Stimulated activated CD4-positive, alpha-beta T cell treated with anti-CD3 and anti-CD28 coated beads, Interleukin-2, amount 100 ng/mL, for 4 hours (primary cell): ENCODE data around the gene OR7G3.

Source experiments
- DNase-seq: peaks from one replicate; pipeline ENCODE4 v3.0.0-alpha.2; 2020; ENCODE audit warnings: low read depth

OR7G3 gene

DNA sequence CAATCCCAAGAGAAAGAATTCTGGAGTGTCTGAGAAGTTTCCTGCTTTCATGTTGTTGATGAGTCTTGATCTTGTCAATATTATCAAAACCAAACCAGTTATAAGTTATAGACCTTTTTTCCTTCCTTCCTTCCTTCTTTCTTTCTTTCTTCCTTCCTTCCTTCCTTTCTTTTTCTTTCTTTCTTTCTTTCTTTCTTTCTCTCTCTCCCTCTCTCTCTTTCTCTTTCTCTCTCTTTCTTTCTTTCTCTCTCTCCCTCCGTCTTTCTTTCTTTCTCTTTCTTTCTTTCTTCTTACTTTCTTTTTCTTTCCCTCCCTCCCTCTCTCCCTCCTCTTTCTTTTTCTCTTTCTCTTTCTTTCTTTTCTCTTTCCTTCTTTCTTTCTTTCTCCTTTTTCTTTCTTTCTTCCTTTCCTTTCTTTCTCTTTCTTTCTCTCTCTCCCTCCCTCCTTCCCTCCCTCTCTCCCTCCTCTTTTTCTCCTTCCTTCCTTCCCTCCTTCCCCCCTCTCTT is at the start of gene OR7G3:
OR7G3 (minus strand) TSS at position 51 of the 506 bp plus-strand sequence; CDS start at position 51, 0 bp downstream.
- DNase-seq = no peak

- no peak for DNase-seq
These were observed 48.6 kb upstream of the OR7G3 start for GRCh38 chr19:9175326-9175725.

DNA sequence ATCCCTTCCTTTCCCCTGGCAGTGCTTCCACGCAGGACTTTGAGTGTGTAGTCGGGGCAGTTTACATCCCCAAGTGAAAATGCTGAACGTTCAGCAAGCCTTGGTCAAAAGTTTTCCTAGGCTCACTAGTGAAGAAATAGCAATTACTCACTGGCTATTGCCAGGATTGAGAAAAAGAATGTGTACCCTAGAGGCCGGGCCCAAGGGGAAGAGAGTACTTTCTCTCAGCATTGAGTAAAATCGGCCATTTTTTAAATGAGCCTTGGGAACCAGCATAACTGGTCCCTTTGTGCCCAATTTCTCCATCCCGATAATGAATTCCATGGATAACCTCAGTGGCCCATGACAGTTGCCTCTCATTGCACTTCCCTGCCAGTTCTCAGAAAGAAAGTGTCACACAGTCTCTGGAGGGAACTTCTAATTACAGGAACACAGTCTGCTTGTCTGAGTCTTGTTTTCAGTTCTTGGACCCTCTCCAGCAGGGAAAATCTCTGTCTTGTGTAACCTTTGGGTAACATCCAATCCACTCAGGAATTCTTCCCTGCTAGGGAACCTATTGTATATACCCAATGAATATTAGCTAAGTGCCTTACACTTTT is 44.7 kb upstream of the OR7G3 start:
- no peak for DNase-seq

DNA sequence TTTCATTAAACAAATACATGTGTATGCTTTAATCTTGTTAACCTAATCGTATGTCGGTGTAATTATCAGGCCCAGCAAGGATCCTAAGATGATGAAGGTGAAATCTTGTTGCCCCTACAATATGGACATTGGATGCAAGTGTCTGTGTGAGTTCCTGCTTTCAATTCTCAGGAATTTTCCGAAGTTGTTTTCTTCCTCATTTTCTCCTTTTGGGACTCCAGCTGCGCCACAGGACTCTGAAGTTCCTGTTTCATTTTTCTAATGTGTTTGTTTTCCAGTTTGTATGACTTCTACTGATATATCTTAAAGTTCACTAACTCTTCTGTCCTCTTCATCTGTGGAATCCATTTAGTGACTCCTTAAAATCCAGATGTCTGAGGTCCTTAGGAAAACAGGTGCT is 40.1 kb upstream of the OR7G3 start:
- no peak for DNase-seq

GRCh38 chr19:9165261-9165660 is 38.5 kb upstream of the OR7G3 start:
- no peak for DNase-seq

DNA sequence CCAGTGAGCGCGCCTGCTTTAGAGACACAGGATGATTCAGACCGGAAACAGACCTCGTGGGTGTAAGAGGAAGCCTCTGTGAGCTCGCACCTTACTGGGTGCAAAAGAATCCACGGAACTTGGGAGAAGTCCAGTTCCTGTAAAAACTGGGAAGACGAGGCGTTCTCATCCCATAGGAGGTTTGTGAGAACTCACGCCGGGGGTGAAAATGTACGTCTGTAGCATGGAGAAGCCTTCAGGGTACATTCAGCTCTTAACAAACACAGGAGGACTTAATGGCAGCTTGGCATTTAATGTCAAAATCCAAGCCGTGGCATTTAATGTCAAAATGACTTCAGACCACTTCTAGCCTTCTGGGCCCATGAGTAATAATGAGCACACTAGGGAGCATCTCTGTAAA is 34.7 kb upstream of the OR7G3 start:
- no peak for DNase-seq

GRCh38 chr19:9159891-9160290 is 33.1 kb upstream of the OR7G3 start:
- DNase-seq = no peak

DNA sequence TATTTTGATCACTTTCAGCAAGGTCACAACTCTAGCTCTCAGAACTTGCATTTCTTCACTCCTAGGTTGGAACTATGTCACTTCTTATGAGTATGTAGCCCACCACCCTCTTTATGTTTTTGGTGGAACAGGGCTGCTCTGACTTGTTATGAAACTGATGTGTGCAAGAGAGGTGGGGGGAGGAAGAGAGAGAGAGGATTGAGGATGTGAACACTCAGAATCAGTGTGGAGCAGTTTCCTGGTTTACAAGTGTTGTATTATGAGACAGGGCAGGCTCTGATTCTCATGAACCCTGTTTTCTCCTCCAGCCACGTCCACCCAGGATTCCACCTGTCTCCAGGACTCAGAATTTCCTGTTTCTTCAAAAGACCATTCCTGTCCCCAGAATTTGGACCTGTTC is 29.6 kb upstream of the OR7G3 start:
- no peak for DNase-seq

GRCh38 chr19:9155591-9155990 is 28.8 kb upstream of the OR7G3 start:
- DNase-seq = no peak

GRCh38 chr19:9151367-9151766 is 24.6 kb upstream of the OR7G3 start:
- DNase-seq = no peak

DNA sequence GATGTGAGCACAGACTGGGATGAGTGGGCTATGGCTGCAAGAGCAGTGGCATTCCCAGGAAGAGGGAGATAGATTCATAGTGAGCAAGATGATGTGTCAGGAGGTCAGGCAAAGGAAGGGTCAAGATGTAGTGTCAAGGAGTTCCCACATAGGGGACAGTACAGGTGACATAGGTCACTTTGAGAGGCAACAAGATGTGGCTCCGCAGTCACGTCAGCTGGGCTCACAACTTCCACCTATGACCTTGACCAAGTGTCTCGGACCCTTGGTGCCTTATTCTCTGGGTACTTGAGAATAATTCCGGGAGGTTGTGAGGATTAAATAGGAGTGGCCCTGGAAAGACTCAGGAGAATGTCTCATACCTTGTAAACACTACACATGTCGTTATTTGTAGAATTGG is 23.9 kb upstream of the OR7G3 start:
- DNase-seq = no peak

GRCh38 chr19:9149997-9150396 is 23.2 kb upstream of the OR7G3 start:
- no peak for DNase-seq

GRCh38 chr19:9148697-9149096 is 21.9 kb upstream of the OR7G3 start:
- DNase-seq = no peak

- no peak for DNase-seq
These were observed 20.1 kb upstream of the OR7G3 start for GRCh38 chr19:9146882-9147281.

GRCh38 chr19:9144920-9145319 is 18.2 kb upstream of the OR7G3 start:
- DNase-seq = no peak

DNA sequence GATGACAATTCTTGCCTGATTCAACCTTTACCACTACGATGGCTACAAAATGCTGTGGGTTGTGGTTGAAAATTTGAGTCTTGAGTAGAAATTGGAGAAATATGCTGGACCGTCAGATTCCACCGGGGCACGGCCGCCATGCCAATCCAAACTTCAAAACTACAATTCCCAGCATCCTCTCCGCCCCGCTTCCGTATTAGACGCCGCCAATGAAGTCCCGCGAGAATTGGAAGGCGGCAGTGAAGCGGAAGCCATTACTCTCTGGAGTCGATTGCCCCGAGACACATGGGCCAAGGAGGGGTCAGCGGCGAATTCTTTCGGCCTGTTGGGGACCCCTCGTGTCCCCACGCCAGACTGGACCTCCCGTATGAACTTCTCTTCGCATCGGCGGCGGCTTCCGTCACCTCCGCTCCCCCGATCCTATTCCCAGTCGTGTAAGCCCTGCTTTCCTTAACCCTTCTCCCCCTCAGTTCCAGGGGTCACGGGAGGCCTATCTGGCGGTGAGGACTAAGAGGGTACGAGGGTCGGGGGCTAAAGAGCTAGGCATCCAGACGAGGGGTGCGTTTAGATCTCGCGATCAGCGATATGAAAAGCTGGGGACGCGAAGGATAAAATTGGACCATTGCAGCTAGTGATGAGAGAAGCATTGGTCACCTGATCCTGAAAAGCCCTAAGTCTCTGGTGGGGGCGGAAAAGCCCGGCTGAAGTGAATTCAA is 13.6 kb upstream of the OR7G3 start, which contains the start of gene ZNF317:
ZNF317 (plus strand) TSS at position 239 of the 716 bp plus-strand sequence. CDS start 15,620 bp downstream, outside the sequence.
- DNase-seq = peak; percentile 88

DNA sequence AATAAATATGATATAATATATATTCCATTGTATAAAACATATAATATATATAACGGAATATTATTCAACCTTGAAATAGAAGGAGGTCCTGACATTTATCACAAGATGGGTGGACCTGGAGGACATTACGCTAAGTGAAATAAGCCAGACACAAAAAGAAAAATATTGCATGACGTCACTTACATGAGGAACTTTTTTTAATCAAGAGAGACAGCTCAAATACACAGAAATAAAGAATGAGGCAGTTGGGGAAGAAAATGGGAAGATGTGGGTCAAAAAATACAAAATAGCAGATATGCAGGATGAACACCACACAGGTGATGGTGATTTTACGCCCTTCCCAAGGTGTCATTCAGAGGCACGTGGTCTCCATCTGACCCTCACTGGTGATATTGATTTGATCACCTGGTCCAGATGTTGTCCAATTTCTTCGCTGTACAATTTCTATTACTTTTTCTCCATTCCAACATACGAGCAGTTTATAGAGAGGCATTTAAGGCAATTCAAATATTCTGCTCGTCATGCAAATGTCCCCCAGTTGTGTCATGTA is 12.9 kb upstream of the OR7G3 start:
- DNase-seq = no peak

DNA sequence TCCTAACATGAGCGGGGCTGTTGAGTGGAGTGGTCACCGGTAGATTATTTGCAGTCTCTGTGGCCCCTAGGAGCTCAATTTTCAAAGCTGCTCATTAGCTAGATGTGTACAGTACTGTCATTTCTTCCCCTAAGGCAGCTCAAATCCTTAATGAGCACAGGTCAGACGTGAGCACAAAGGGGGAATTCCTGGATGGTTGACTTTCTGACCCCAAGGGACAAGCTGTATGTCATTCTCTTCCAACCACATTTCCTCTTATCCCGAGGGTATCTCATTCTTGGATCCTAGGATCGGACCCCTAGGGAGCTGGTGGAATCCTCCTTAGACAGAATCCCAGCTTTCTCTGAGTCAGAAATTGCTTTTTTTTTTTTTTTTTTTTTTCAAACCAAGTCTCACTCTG is 5.7 kb upstream of the OR7G3 start:
- no peak for DNase-seq

- DNase-seq = no peak
These were observed 4.2 kb upstream of the OR7G3 start for GRCh38 chr19:9130965-9131364.

DNA sequence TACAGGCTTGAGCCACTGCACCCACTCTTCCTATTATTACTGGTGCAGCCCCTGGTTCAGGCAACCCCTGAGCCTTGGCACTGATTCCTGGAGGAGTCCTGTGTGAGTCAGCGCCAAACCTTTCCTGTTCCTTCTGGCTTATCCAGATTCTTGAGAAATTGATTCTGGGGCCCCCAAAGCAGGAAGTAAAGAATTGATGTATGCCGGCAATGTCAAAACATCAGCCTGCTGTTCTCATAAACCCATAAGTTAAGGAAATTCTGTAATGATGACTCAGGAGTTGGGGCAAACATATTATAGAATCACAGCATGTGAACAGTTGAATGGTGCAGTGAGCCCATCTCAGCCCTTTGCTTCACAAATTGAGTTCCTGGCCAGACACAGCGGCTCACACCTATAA is 1.4 kb upstream of the OR7G3 start:
- no peak for DNase-seq

- no peak for DNase-seq
These were observed 10.2 kb downstream of the OR7G3 start for GRCh38 chr19:9116547-9116946.

- DNase-seq = no peak
These were observed 11.4 kb downstream of the OR7G3 start, which contains the start of gene OR7G1 for GRCh38 chr19:9115307-9115813. OR7G1 (minus strand) TSS chr19:9115763; CDS start chr19:9115763, 0 bp downstream.

GRCh38 chr19:9109959-9110358 is 16.8 kb downstream of the OR7G3 start:
- no peak for DNase-seq
